HCT116 (cell line): ENCODE data around the gene LRCH2. TPM values are rescaled to one million over a fixed set of nuclear protein-coding genes. Genes with fewer than 3 reads are reported as not detected.

Experiments
- ATAC-seq: fragments of 200-7000 bp; cut with Tn5 transposase; 2 replicates; pipeline ENCODE4 v1.9.1; 2020; ENCODE audit warnings: mild to moderate bottlenecking, moderate library complexity
- BruUV-seq: library from RNA; stranded (reverse); fragments of 400-500 nt; replicated peaks from 2 replicates; lab custom pipeline; 2021; lab: Mats Ljungman, UMichigan
- CTCF ChIA-PET: fragments of 300-600 bp; sonication (Branson Sonifier 250); formaldehyde crosslinking; loops from one replicate; lab custom pipeline; 2021; ENCODE audit warnings: antibody characterized with exemption; lab: Charles Lee
- POLR2A ChIA-PET: fragments of 300-600, 350-600 bp; sonication (Branson Sonifier 250); formaldehyde crosslinking; loops from one replicate; lab custom pipeline; 2021; ENCODE audit warnings: antibody characterized with exemption; lab: Charles Lee
- RAD21 ChIA-PET, 2 experiments: fragments of 300-600 bp; sonication (Branson Sonifier 250); formaldehyde crosslinking; loops; one replicate each; lab custom pipeline; 2023; ENCODE audit warnings: low total read pairs in 2 of 2; ENCODE audit not compliant: uncharacterized antibody in 2 of 2, unreplicated experiment in 2 of 2, low non-redundant PET in 1 of 2; lab: Charles Lee
- DNase-seq: peaks from one replicate; pipeline ENCODE4 v3.0.0-alpha.2; 2010; ENCODE audit warnings: low read depth, low spot score
- H2AFZ ChIP-seq: fragments of 200-600 bp; shearing (Covaris generic), sonication (generic); 2 replicates; pipeline ENCODE4 v1.6.1; 2017; ENCODE audit warnings: low read depth, mixed run types, mixed read lengths, antibody characterized with exemption, low read length; ENCODE audit not compliant: poor library complexity, severe bottlenecking
- H3K27ac ChIP-seq: 2 replicates; pipeline ENCODE4 v1.5.1; 2012; ENCODE audit warnings: low read depth, low read length
- H3K27me3 ChIP-seq: fragments of 200-600 bp; sonication (generic); 2 replicates; pipeline ENCODE4 v1.6.1; 2016; ENCODE audit warnings: mixed run types, low read length, mixed read lengths; ENCODE audit not compliant: insufficient read depth
- H3K36me3 ChIP-seq, 2 experiments: fragments of 200-500 bp in 1 of 2; fragments of 200-600 bp in 1 of 2; sonication (Bioruptor generic) in 1 of 2; sonication (generic) in 1 of 2; 2 replicates each; pipeline versions ENCODE4 v1.5.1 to v1.6.1; 2014 to 2016; ENCODE audit warnings: low read length in 2 of 2, inconsistent platforms in 1 of 2, mixed read lengths in 1 of 2, mixed run types in 1 of 2; ENCODE audit not compliant: insufficient read depth in 2 of 2, control insufficient read depth in 1 of 2
- H3K4me1 ChIP-seq, 2 experiments: fragments of 200-600 bp in 1 of 2; sonication (generic) in 1 of 2; 2 replicates each; pipeline versions ENCODE4 v1.5.1 to v1.6.1; 2012 to 2017; ENCODE audit warnings: low read length in 2 of 2, inconsistent platforms in 1 of 2, mild to moderate bottlenecking in 1 of 2, mixed read lengths in 1 of 2, mixed run types in 1 of 2, moderate library complexity in 1 of 2; ENCODE audit not compliant: insufficient read depth in 2 of 2, control insufficient read depth in 1 of 2
- H3K4me2 ChIP-seq: fragments of 200-600 bp; sonication (generic); 2 replicates; pipeline ENCODE4 v1.6.1; 2017; ENCODE audit warnings: mixed run types, low read length, mixed read lengths
- H3K4me3 ChIP-seq, 2 experiments: fragments of 200-600 bp in 1 of 2; sonication (generic) in 1 of 2; replicated peaks in 1 of 2; 2 replicates each; pipeline ENCODE4 v1.5.1; 2011 to 2016; ENCODE audit warnings: low read length in 2 of 2, control low read depth in 1 of 2, low read depth in 1 of 2, mild to moderate bottlenecking in 1 of 2, mixed read lengths in 1 of 2, mixed run types in 1 of 2
- H3K79me2 ChIP-seq: fragments of 200-600 bp; sonication (generic); 2 replicates; pipeline ENCODE4 v1.6.1; 2017; ENCODE audit warnings: mild to moderate bottlenecking, mixed run types, low read length, moderate library complexity, mixed read lengths; ENCODE audit not compliant: insufficient read depth
- H3K9ac ChIP-seq: fragments of 200-600 bp; sonication (generic); 2 replicates; pipeline ENCODE4 v1.6.1; 2016; ENCODE audit warnings: low read length, mixed read lengths
- H3K9me2 ChIP-seq: fragments of 200-600 bp; sonication (generic), shearing (Covaris generic); 2 replicates; pipeline ENCODE4 v1.6.1; 2017; ENCODE audit warnings: mixed run types, mild to moderate bottlenecking, moderate library complexity; ENCODE audit not compliant: insufficient read depth
- H3K9me3 ChIP-seq, 2 experiments: fragments of 200-500 bp in 1 of 2; fragments of 200-600 bp in 1 of 2; sonication (Bioruptor generic) in 1 of 2; sonication (generic) in 1 of 2; 2 replicates each; pipeline ENCODE4 v1.6.1; 2014 to 2017; ENCODE audit warnings: low read length in 2 of 2, mixed read lengths in 2 of 2, inconsistent platforms in 1 of 2, low read depth in 1 of 2, mild to moderate bottlenecking in 1 of 2, mixed run types in 1 of 2, moderate library complexity in 1 of 2; ENCODE audit not compliant: control insufficient read depth in 1 of 2, insufficient read depth in 1 of 2
- H4K20me1 ChIP-seq: fragments of 200-600 bp; sonication (generic), shearing (Covaris generic); 2 replicates; pipeline ENCODE4 v1.6.1; 2017; ENCODE audit warnings: mixed run types, mild to moderate bottlenecking, moderate library complexity; ENCODE audit not compliant: insufficient read depth
- CEBPB ChIP-seq: IDR thresholded peaks from 2 replicates; pipeline ENCODE4 v1.6.1; 2012; ENCODE audit warnings: low read depth
- ELF1 ChIP-seq: IDR thresholded peaks from 2 replicates; pipeline ENCODE4 v1.6.1; 2012; ENCODE audit warnings: low read depth, borderline replicate concordance
- EZH2 ChIP-seq: fragments of 200-600 bp; sonication (generic); IDR thresholded peaks from 2 replicates; pipeline ENCODE4 v1.6.1; 2017; ENCODE audit warnings: antibody characterized with exemption, mixed run types
- EZH2phosphoT487 ChIP-seq: fragments of 200-600 bp; IDR thresholded peaks from 2 replicates; pipeline ENCODE4 v1.6.1; 2018; ENCODE audit warnings: antibody characterized with exemption, borderline replicate concordance
- JUND ChIP-seq: IDR thresholded peaks from 2 replicates; pipeline ENCODE4 v1.6.1; 2012
- POLR2A ChIP-seq: IDR thresholded peaks from 2 replicates; pipeline ENCODE4 v1.7.0; 2011; ENCODE audit warnings: borderline replicate concordance; ENCODE audit not compliant: insufficient read depth, insufficient read length; ENCODE audit errors: extremely low read depth
- RAD21 ChIP-seq: IDR thresholded peaks from 2 replicates; pipeline ENCODE4 v1.6.1; 2012; ENCODE audit warnings: low read depth, mild to moderate bottlenecking
- SIN3A ChIP-seq: IDR thresholded peaks from 2 replicates; pipeline ENCODE4 v1.6.1; 2012; ENCODE audit warnings: low read depth
- SP1 ChIP-seq: IDR thresholded peaks from 2 replicates; pipeline ENCODE4 v1.6.1; 2012; ENCODE audit warnings: low read depth
- SRF ChIP-seq: IDR thresholded peaks from 2 replicates; pipeline ENCODE4 v1.6.1; 2012; ENCODE audit warnings: low read depth
- YY1 ChIP-seq: IDR thresholded peaks from 2 replicates; pipeline ENCODE4 v1.6.1; 2011; ENCODE audit warnings: low read length, low read depth, moderate library complexity, mild to moderate bottlenecking; ENCODE audit not compliant: insufficient replicate concordance; ENCODE audit errors: extremely low read depth
- ZNF274 ChIP-seq: fragments of 200-500 bp; sonication (Bioruptor generic); IDR thresholded peaks from 2 replicates; pipeline ENCODE4 v1.6.1; 2014; ENCODE audit warnings: mild to moderate bottlenecking, low read depth, low read length, inconsistent platforms
- intact Hi-C: fragments of 100-400 bp; cut with micrococcal nuclease; formaldehyde crosslinking; loops from 2 replicates; pipeline ENCODE4 v1.10.0; 2022
- total RNA-seq: library from RNA; stranded (reverse); gene quantifications from one replicate; pipeline ENCODE4 v1.2.1, GENCODE V29; 2021; ENCODE audit not compliant: unreplicated experiment
- TF ChIP-seq, protein P1 (sequence below), 3 experiments: fragments of 200-600 bp in 1 of 3; sonication (generic) in 1 of 3; IDR thresholded peaks in 2 of 3; conservative IDR thresholded peaks in 1 of 3; 2 replicates each; pipeline ENCODE4 v1.5.1; 2012 to 2017; ENCODE audit warnings: low read depth in 2 of 3, low read length in 2 of 3, antibody characterized with exemption in 1 of 3, borderline replicate concordance in 1 of 3, control low read depth in 1 of 3, mild to moderate bottlenecking in 1 of 3, mixed read lengths in 1 of 3, mixed run types in 1 of 3, moderate library complexity in 1 of 3; ENCODE audit not compliant: insufficient read depth in 1 of 3
- TF ChIP-seq, protein P2 (sequence below): IDR thresholded peaks from 2 replicates; pipeline ENCODE4 v1.6.1; 2011; ENCODE audit warnings: mild to moderate bottlenecking, low read length, moderate library complexity; ENCODE audit not compliant: insufficient replicate concordance; ENCODE audit errors: extremely low read depth
- TF ChIP-seq, protein P3 (sequence below): IDR thresholded peaks from 2 replicates; pipeline ENCODE4 v1.6.1; 2012
- TF ChIP-seq, protein P4 (sequence below): IDR thresholded peaks from 2 replicates; pipeline ENCODE4 v1.6.1; 2012

LRCH2 gene
- total RNA-seq, 1 experiment from 2014 or later = not detected

DNA sequence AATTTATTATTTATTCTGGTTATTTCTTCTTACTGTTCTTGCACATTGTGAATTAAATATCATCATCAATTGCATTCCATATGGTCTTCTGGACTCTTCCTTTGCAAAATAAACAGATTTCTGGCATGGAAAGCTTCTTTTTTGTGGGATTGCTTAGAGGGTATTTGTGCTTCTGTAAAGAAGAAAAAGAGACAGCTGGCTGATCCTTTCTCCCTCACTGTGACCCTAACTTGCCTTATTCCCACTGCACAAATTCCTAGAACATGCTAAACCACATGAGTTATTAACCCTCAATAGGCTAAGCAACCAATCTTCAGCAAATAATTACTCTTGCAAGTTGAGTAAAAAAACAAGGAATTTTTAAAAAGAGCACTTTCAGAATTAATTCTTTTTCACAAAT, 23.8 kb upstream of the LRCH2 start:
- no peaks in the 10 kb centered on the region for H3K9me2 ChIP-seq
- no peaks in the 10 kb centered on the region for H3K36me3 ChIP-seq
- no peak for ATAC-seq
- RAD21 ChIA-PET = no interaction called here
- no TSS peak for BruUV-seq
- TF ChIP-seq YY1 = no peak
- TF ChIP-seq RAD21 = no peak
- TF ChIP-seq, protein P1, sequence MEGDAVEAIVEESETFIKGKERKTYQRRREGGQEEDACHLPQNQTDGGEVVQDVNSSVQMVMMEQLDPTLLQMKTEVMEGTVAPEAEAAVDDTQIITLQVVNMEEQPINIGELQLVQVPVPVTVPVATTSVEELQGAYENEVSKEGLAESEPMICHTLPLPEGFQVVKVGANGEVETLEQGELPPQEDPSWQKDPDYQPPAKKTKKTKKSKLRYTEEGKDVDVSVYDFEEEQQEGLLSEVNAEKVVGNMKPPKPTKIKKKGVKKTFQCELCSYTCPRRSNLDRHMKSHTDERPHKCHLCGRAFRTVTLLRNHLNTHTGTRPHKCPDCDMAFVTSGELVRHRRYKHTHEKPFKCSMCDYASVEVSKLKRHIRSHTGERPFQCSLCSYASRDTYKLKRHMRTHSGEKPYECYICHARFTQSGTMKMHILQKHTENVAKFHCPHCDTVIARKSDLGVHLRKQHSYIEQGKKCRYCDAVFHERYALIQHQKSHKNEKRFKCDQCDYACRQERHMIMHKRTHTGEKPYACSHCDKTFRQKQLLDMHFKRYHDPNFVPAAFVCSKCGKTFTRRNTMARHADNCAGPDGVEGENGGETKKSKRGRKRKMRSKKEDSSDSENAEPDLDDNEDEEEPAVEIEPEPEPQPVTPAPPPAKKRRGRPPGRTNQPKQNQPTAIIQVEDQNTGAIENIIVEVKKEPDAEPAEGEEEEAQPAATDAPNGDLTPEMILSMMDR (IDR thresholded peaks at IDR 0.05 in 2 of 3, conservative IDR thresholded peaks at IDR 0.05 in 1 of 3; ENCODE audit: borderline replicate concordance in 1 of 3, insufficient read depth in 1 of 3, low read depth in 2 of 3, low read length in 2 of 3) = no peak
- no peak for TF ChIP-seq SRF
- TF ChIP-seq ZNF274 = no peak
- TF ChIP-seq EZH2 = no peak
- no peak for TF ChIP-seq CEBPB
- no peak for TF ChIP-seq SP1
- no peak for TF ChIP-seq JUND
- TF ChIP-seq ELF1 = no peak
- TF ChIP-seq, protein P2, sequence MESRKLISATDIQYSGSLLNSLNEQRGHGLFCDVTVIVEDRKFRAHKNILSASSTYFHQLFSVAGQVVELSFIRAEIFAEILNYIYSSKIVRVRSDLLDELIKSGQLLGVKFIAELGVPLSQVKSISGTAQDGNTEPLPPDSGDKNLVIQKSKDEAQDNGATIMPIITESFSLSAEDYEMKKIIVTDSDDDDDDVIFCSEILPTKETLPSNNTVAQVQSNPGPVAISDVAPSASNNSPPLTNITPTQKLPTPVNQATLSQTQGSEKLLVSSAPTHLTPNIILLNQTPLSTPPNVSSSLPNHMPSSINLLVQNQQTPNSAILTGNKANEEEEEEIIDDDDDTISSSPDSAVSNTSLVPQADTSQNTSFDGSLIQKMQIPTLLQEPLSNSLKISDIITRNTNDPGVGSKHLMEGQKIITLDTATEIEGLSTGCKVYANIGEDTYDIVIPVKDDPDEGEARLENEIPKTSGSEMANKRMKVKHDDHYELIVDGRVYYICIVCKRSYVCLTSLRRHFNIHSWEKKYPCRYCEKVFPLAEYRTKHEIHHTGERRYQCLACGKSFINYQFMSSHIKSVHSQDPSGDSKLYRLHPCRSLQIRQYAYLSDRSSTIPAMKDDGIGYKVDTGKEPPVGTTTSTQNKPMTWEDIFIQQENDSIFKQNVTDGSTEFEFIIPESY = no peak
- no peak for TF ChIP-seq POLR2A
- TF ChIP-seq SIN3A = no peak
- TF ChIP-seq, protein P3, sequence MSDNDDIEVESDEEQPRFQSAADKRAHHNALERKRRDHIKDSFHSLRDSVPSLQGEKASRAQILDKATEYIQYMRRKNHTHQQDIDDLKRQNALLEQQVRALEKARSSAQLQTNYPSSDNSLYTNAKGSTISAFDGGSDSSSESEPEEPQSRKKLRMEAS = no peak
- TF ChIP-seq EZH2phosphoT487 = no peak
- TF ChIP-seq, protein P4, sequence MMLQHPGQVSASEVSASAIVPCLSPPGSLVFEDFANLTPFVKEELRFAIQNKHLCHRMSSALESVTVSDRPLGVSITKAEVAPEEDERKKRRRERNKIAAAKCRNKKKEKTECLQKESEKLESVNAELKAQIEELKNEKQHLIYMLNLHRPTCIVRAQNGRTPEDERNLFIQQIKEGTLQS = no peak
- no peak for DNase-seq
- H3K4me3 ChIP-seq = no peak overlapping the region
- H3K9ac ChIP-seq = no peak overlapping the region
- H3K4me1 ChIP-seq = no peaks in the 10 kb centered on the region
- no peaks in the 10 kb centered on the region for H3K27me3 ChIP-seq
- H3K9me3 ChIP-seq = no peaks in the 10 kb centered on the region
- intact Hi-C loops = no loop called here
- no peaks in the 10 kb centered on the region for H4K20me1 ChIP-seq
- POLR2A ChIA-PET = no interaction called here
- CTCF ChIA-PET = no interaction called here
- H2AFZ ChIP-seq = no peak overlapping the region
- no peak overlapping the region for H3K4me2 ChIP-seq
- no peak overlapping the region for H3K27ac ChIP-seq
- no peaks in the 10 kb centered on the region for H3K79me2 ChIP-seq
